ENCODE results near the gene BUD31. TPM values are rescaled to one million over a fixed set of nuclear protein-coding genes. Genes with fewer than 3 reads are reported as not detected.
A peak's percentile ranks its signal among the peaks of the same experiment; 100 is the strongest.

BUD31 gene
- total RNA-seq, 1 experiment from 2014 or later = 104 TPM

- no peak within 1 kb of the TSS for H2AFZ ChIP-seq (ENCODE audit: low read length)
- H3K79me2 ChIP-seq (ENCODE audit: insufficient read depth, low read length) = peaks cover 11% of the 10 kb centered on the region; the same call in 1 of the 2 replicates
- Mint-ChIP-seq H3K4me3 (peak within 1 kb of the TSS; percentile 98 to 99), H3K36me3 (ENCODE audit: insufficient read depth in 1 of 3, low read depth in 3 of 3) (peaks cover 26 to 49% (median 45%) of the 10 kb centered on the region in 3 experiments), H3K27me3 (ENCODE audit: low read depth) (no peaks in the 10 kb centered on the region), H3K4me1 (peaks cover 16 to 29% of the 10 kb centered on the region in 2 experiments), H3K9me3 (no peaks in the 10 kb centered on the region), H3K27ac (peak within 1 kb of the TSS; percentile 96 to 99 (median 98))
- H2BK120ac ChIP-seq (ENCODE audit: low read depth, low read length, poor library complexity, severe bottlenecking) = no peak within 1 kb of the TSS
- H4K5ac ChIP-seq (ENCODE audit: insufficient read length, low read depth, low read length) = no peak within 1 kb of the TSS
- H3T11ph ChIP-seq (ENCODE audit: low read length) = no peak within 1 kb of the TSS
- H3K23me2 ChIP-seq (ENCODE audit: insufficient read length, low read depth, low read length, poor library complexity, severe bottlenecking) = peaks cover 7% of the 10 kb centered on the region
- H3K14ac ChIP-seq (ENCODE audit: insufficient read depth, low read length) = peak within 1 kb of the TSS; percentile 89
- H3K23ac ChIP-seq (ENCODE audit: insufficient read length, low read depth, low read length) = no peak within 1 kb of the TSS
- H3K4me1 ChIP-seq (ENCODE audit: insufficient read depth, low read length) = peaks cover 3% of the 10 kb centered on the region; the same call in 1 of the 2 replicates
- H4K91ac ChIP-seq (ENCODE audit: insufficient read length, low read depth, low read length) = no peak within 1 kb of the TSS
- no peak within 1 kb of the TSS for H2BK12ac ChIP-seq (ENCODE audit: insufficient read length, low read depth, low read length)
- WGBS (ENCODE audit: extremely low coverage, insufficient read length, low lambda C conversion rate) = no CpG with 5 or more reads among the region's 89 CpGs
- no peak within 1 kb of the TSS for H4K8ac ChIP-seq (replicated peaks; ENCODE audit: insufficient read length, low read depth, low read length)
- H3K9me3 ChIP-seq (ENCODE audit: control insufficient read depth, low read depth, low read length) = no peaks in the 10 kb centered on the region
- H2BK5ac ChIP-seq (ENCODE audit: insufficient read length, low read length) = no peak within 1 kb of the TSS
- TF ChIP-seq, protein P1, sequence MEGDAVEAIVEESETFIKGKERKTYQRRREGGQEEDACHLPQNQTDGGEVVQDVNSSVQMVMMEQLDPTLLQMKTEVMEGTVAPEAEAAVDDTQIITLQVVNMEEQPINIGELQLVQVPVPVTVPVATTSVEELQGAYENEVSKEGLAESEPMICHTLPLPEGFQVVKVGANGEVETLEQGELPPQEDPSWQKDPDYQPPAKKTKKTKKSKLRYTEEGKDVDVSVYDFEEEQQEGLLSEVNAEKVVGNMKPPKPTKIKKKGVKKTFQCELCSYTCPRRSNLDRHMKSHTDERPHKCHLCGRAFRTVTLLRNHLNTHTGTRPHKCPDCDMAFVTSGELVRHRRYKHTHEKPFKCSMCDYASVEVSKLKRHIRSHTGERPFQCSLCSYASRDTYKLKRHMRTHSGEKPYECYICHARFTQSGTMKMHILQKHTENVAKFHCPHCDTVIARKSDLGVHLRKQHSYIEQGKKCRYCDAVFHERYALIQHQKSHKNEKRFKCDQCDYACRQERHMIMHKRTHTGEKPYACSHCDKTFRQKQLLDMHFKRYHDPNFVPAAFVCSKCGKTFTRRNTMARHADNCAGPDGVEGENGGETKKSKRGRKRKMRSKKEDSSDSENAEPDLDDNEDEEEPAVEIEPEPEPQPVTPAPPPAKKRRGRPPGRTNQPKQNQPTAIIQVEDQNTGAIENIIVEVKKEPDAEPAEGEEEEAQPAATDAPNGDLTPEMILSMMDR (conservative IDR thresholded peaks at IDR 0.05) = no peak
- peak; percentile 97 for DNase-seq
- no peak within 1 kb of the TSS for H2AK5ac ChIP-seq (ENCODE audit: insufficient read length, low read length)
- H2BK20ac ChIP-seq (ENCODE audit: low read depth, low read length, poor library complexity, severe bottlenecking) = no peak within 1 kb of the TSS
- H3K27me3 ChIP-seq (ENCODE audit: insufficient read depth, low read length) = no peaks in the 10 kb centered on the region
- H3K56ac ChIP-seq (ENCODE audit: insufficient read length, low read depth, low read length) = no peak within 1 kb of the TSS
- no peak within 1 kb of the TSS for H3K4ac ChIP-seq (ENCODE audit: low read depth, low read length)
- peak within 1 kb of the TSS; percentile 86 for H3K9ac ChIP-seq (ENCODE audit: extremely low read depth, insufficient read length, low read length)
- peak within 1 kb of the TSS; percentile 83 for H3K18ac ChIP-seq (ENCODE audit: insufficient read length, low read depth, low read length)
- no peak within 1 kb of the TSS for H3K27ac ChIP-seq (ENCODE audit: insufficient read length, low read depth, low read length)
- H3K4me2 ChIP-seq (ENCODE audit: insufficient read depth, insufficient read length, low read length) = peak within 1 kb of the TSS; percentile 97
- no peak within 1 kb of the TSS; the same call in 1 of the 2 replicates for H2BK15ac ChIP-seq (ENCODE audit: low read depth, low read length)
- H4K20me1 ChIP-seq (ENCODE audit: control insufficient read depth, insufficient read depth, insufficient read length) = no peaks in the 10 kb centered on the region
- no peaks in the 10 kb centered on the region for H3K79me1 ChIP-seq (ENCODE audit: insufficient read depth, low read depth, low read length, poor library complexity, severe bottlenecking)
These were observed 30.1 kb downstream of the BUD31 start, which contains the start of the genes CPSF4 and PTCD1 for GRCh38 chr7:99438573-99439480. Gene CPSF4 (plus strand): TSS chr7:99438943. CDS start chr7:99439083, 140 bp downstream. Gene PTCD1 (minus strand): TSS chr7:99438798. CDS start chr7:99435242, 3,556 bp downstream.

Data from H9 (cell line).